ENCODE results near the gene LIN28B.
"Not testable (repeated sequence)": the region's sequence is repeated elsewhere in the genome, so short reads cannot be mapped to it uniquely, and the experiment has no call there.

Gene LIN28B

DNA sequence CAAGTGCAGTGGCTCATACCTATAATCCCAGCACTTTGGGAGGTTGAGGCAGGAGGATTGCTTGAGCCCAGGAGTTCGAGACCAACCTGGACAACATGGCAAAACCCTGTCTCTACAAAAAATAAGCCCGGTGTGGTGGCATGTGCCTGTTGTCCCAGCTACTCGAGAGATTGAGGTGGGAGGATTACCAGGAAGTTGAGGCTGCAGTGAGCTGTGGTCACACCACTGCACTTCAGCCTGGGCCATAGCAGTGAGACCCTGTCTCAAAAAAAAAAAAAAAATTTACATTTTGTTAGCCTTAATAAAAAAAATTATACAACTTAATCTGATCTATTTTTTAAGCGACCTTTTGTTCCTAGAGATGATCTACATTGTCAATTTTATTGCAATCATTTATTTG is 56.6 kb downstream of the LIN28B start:
- DNase-seq (ENCODE audit: low read depth), result not testable (repeated sequence)

DNA sequence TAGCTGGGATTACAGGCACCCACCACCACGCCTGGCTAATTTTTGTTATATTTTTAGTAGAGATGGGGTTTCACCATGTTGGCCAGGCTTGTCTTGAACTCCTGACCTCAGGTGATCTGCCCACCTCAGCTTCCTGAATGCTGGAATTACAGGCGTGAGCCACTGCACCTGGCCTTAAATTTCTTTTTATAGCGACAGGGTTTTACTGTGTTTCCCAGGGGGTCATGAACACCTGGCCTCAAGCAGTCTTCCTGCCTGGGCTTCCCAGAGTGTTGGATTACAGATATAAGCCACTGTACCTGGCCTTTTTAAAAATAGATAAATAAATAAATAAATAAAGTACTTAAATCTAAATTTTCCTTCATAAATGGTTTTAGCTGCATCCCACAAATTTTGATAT is 57.5 kb downstream of the LIN28B start:
- no peak for DNase-seq (ENCODE audit: low read depth)

DNA sequence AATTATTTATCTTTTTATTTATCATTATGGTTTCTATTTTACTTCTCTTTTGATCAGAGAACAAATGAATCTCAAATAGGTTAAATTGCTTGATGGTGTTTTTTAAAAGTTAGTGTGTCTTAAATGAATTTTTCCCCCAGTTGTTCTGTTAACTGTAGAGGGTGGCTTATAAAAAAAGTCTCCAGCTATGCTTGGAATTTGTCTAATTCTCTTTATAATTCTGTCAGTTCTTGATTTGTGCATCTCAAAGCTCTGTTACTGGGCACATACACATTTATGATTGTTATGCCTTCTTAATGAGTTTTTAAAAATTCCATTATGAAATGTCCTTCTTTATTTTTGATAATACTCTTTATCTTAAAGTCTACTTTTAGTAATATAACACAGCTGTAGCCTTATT is 58.0 kb downstream of the LIN28B start:
- DNase-seq (ENCODE audit: low read depth), result no peak

DNA sequence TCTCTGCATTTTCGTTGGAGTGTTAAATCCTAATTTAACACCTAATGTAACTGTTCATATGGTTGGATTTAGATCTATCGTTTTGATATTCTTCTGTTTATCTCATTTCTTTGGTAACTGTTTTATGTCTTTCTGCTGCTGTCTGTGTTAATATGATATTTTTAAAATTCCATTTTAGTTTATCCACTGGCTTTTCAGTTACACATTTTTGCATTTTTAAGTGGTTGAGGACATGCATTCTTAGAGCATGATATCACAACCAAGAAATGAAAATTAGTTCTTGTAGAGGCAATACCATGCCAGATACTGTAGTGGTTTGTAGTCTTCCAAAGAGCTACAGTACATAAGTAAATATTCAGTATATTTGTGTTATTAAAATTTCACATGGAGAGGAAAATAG is 58.6 kb downstream of the LIN28B start:
- peak; percentile 31 for DNase-seq (ENCODE audit: low read depth)

DNA sequence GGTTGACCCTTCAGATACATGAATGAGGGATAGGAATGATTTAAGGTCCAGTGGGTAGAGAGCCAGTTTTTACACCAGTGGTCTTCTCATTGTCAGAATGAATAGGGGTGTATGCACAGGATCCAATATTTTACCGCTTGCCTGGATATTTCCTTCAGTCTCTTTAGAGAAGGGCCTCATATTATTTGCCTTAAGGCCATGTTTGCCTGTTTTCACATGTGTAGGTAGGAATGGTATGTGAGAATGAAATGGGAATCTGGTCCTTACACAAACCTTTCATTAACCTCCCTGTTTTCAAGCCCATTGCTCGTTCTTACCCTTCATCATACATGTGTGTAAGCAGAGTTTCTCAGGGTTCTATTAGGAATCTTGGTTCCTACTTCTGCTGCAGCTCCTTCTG is 62.4 kb downstream of the LIN28B start:
- DNase-seq (ENCODE audit: low read depth), result no peak

DNA sequence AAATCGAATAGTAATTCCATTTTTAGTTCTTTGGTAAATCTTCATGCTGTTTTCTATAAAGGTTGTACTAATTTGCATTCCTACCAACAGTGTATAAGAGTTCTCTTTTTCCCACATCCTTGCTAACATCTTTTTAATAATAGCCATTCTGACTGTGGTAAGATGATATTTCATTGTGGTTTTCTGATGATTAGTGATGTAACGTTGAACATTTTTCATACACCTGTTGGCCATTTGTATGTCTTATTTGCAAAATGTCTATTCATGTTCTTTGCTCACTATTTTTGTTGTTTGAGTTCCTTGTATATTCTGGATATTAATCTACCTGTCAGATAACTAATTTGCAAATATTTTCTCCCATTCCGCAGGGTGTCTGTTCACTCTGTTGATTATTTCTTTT is 64.5 kb downstream of the LIN28B start:
- DNase-seq (ENCODE audit: low read depth), result no peak

DNA sequence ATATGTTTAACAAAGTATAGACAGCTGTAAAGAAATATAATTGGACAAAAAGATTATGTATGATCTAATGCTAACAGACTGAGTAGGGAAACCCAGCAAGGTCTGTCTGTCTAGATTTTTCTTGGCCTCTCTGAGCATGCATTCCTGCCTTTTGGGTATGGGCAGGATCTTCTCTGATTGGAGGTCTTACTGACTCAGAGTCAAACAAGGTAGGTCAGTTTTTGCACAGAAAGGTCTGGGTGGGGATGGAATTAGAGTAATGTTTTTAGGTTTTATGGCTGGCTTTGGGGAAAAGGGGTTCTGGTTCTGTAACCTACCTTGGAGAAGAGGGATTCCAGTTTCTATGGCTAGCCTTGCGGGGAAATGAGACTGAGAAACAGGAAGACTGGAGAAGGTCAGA is 65.5 kb downstream of the LIN28B start:
- DNase-seq (ENCODE audit: low read depth), result no peak

DNA sequence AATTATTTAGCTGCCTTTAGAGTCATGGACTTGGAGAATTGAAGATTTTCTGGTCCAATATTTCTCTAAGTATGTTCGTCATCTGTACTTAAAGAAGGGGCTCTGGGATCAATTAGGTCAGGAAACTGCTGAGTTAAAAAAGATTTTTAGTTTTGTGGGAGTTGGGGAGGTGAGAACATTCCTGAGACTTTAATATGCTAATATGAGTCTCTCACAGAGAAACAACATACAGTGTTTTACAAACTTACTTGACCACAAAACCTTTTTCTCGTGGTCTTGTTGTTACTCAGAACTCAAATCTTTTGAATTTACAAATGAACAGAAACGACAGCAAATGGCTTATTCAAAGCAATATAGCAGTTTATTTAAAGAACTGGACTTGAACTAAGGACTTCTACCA is 67.9 kb downstream of the LIN28B start:
- no peak for DNase-seq (ENCODE audit: low read depth)

DNA sequence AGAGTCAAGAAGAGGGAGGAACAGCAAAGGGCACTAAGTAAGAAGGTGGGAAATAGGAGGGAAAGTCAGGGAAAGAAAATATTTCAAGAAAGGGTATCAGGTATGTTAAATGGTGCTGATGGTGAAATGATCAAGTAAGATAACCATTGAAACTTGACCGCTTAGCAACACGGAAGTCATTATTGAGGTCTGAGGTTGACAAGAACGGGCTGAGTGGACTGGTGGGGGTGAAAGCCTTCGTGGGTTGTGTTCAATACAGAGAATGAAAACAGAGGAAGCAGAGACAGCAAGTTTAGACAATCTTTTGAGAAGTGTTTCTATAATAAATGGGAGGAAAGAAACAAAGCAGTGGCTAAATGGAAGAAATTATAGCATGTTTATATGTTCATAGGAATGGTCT is 72.0 kb downstream of the LIN28B start:
- DNase-seq (ENCODE audit: low read depth), result no peak

DNA sequence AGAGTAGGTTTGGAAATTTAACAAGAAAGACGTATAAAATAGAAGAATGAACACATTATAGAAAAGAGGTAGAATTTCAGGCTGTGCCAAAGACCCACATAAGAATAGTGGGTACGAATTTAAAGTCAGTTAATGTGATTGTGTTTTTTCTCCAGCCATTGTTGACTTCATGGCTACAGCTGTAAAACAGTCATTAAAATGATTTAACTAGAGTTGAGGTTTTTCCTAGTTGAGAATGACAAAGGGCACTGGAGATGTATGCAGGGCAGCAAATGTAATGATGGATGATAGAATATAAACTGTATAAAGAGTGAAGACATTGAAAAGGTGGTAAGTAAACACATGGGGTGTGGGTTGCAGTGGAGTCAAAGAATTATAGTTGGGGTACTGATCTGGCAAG is 72.7 kb downstream of the LIN28B start:
- DNase-seq (ENCODE audit: low read depth), result no peak

DNA sequence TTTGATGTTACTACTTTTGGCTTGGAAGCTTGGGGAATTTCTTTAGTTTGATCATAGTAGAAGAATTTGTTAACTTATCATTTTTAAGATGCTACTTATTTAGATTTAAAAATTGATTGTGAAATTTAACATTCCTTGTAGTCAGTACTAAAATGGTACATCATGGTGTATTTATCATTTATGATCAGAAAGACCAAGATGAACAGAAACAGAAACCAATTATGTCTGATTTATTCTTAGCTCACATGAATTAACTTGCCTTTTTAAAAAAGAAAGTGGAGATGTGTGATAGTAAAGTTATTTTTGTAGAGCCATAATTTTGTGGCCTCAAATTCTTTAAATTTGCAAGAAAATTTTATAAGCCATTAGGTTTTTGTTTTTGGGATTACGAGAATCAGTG is 77.6 kb downstream of the LIN28B start:
- DNase-seq (ENCODE audit: low read depth), result no peak

DNA sequence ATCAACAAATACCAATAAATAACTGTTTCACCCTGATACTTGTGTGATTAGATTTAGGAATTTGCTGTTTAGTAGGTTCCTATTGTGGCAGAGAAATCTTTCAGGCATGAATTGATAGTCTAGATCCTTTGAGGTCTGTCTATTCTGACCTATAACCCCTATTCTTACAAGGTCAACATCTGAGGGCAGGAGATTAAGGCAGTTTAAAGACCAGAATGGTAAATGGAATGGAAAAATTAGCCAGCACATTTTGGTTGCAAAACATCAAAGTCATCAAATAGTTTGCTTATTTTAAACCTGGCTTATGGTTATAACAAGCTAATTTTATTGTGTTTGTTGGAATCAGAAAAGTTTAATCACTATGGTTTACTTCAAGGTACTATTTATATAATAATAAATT is 78.4 kb downstream of the LIN28B start:
- no peak for DNase-seq (ENCODE audit: low read depth)

DNA sequence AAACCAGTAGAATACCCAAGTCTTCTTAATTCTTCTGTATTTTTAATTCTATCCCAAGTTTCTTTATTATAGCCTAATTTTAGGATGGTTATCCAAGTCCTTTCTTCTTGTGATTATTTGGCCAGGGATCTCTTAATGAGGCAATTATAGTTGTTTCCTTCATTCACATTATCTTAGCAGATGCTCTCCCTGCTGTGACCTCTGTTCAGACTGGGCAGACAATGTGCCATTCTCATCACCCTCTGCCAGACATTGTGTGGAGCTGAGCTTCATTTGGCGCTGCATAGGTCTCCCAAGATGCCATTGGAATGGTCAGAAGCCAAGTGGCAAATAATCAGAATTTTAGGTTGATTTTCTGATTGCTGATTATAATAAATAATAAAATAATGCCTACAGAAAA is 79.4 kb downstream of the LIN28B start:
- DNase-seq (ENCODE audit: low read depth), result no peak

DNA sequence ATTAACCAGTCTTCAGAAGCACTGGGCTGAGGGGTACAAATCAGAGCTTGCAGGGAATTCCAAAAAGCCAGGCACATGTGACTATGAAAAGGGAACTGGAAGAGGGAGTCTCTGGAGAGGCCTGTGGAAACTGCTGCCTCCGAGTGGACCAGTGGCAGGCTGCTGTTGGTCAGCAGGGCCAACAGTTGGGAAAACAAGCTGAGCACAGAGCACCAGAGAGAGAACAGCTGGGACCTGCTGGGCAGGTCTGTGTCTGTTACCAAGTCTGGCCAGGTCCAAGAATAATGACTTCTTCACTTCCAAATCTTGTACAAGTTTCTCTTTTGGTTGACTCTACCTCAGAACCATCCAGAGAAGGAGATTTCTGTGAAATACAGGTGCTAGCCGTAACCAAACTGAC is 81.4 kb downstream of the LIN28B start:
- no peak for DNase-seq (ENCODE audit: low read depth)

DNA sequence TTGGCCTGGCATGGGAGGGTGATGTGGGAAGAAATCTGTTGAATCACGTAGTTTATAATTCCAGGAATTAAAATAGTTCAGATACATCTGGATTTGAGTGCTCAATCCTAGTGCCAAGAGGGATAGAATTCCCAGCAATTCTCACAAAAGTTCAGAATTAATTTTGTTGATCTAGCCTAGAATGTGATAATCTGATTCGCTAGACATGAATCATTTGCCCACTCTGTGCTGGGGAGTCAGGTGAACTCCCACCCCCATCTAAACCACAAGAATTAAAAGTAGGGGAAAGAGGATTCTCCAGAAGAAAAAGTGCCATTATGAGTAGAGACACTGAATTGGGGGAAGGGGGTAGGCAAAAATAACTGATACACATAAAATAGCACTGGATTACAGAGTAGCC is 85.0 kb downstream of the LIN28B start:
- no peak for DNase-seq (ENCODE audit: low read depth)

DNA sequence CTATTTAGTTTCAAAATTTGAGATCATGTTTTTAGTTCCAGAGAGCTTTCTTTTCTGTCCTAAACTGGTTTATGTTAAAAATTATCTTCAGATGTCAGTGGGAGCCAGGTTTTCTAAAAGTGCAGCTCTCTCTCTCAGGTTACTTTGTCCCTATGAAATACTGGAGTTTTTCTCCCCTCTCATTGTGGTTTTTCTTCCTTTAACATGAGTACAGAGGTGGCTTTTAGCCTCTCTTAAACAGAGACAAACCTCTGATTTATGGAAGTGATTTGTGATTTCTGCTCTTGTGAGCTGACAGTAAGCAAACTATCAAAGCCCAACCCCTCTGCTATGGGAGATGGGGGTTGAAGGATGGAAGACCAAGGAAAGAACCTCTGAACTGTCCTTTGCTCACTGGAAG is 85.7 kb downstream of the LIN28B start:
- DNase-seq (ENCODE audit: low read depth), result no peak

DNA sequence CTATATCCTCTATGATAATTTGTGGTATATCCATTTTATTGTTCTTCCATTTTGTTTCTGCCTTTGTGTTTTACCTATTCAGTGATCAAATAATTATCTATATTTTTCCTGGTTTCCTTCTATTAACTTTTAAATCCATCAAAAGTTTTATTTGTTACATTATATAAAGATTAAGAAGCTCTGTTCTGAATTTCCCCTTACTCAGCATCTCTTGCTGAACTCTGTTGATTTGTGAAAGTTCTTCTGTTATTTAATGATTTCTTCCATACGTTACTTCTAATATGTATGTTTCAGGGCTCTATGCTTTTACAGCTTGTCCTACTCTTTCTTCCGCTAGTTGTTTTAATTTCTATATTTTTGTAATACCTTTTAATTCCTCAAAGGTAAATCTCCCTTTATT is 87.1 kb downstream of the LIN28B start:
- DNase-seq (ENCODE audit: low read depth), result no peak

DNA sequence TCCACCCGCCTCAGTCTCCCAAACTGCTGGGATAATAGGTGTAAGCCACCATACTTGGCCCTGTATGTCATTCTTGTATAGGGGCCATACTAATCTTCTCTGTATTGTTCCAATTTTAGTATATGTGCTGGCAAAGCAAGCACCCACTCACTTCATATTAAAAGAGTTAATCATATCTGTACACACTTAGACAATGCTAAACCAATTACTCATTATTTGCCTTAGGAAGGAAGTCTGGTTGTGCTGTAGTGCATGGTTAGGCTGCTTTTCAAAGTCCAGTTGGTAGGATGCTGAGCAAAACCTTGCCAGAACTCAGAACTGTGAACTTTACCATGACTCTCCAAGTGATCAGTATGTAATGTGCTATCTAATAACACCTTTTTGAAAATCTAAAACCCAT is 88.6 kb downstream of the LIN28B start:
- DNase-seq (ENCODE audit: low read depth), result no peak

DNA sequence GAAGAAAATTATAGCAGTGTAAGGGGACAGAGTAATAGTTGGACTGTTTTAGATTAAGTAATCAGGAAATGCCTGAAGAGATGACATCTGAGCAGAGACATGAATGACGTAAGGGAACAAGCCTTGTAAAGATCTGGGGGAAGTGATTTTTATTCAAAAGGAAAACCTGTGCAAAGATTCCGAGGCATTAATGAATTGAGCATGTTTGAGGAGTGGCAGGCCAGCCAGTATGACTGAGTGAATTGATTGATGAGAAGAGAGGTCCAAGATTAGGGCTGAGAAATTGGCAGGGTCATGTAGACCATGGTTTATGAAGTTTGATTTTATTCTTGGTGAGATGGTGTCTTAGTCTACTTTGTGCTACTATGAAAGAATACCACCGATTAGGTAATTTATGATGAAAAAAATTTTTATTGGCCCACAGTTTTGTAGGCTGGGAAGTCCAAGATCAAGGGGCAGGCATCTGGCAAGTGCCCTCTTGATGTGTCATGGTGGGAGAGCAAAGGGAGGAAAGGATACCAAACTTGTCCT is 95.1 kb downstream of the LIN28B start:
- DNase-seq (ENCODE audit: low read depth), result no peak

DNA sequence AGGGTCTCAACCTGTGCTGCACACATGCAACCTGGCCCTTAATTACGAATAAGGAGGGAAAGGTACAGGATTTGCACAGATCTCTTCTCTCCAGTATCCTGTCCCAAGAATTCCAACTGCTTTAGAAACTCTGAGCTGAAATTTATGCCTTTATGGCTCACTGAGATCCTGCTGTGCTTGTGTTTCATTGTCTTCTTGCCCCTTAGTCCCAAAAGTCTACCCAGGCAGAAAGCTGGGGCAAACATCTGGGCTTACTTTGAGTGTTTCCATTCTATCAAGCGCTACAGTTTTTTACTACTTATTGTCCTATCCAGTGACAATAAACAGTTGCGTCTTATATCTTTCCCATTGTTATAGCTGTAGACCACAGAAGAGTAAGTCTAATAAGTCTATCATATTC is 99.7 kb downstream of the LIN28B start:
- no peak for DNase-seq (ENCODE audit: low read depth)

DNA sequence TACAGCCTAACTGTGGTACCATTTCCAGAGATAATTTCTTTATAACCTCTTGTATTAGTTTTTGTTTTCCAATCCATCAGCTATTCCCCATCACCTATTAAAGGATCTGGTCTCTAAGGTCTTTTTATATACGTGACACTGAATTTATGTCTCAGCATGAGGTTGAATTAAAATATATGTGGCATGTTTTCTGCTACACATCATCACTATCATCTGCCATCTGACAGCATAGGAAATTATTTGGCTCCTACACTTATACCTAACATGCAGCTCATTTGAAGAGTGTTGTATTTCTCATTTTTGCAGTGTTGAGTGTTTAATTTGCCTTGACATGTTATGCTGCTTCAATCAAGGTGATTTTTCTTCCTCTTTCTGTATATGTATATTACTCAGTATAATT is 100.3 kb downstream of the LIN28B start:
- DNase-seq (ENCODE audit: low read depth), result no peak

DNA sequence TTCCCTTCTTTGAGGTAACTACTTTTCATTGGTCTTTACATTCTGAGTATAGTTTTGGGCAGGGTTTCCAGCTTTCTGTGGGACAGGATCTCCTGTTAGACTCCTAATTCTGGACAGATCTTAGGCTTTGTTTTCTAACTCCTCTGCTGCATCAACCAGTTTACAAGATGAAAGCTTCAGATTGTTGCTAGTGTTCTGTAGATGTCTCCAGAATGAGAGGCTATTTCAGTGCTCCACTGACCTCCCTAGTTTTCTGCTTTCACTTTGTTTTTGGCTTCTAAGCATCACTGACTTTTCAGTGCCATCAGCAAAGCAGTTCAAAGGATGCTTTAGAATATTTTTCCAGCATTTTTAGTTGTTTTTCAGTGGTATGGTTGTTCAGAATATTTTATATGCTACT is 101.4 kb downstream of the LIN28B start:
- no peak for DNase-seq (ENCODE audit: low read depth)

DNA sequence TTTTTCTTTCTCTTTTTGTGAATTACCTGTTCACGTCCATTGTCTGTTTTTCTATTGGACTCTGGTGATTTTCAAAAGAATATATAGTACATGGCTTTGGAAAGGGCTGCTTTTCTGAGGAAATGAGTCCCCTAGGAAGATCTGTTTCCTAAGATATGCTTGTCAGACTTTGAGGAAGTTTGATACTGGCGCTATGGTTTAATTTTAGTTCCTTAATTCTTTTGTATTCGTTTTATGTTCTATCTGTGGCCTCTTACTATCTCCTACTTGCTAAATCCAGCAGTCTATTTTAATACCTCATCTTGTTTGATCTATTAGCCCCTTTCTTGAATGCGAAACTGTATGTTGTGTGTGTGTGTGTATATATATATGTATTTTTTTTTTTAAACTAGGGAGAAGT is 101.9 kb downstream of the LIN28B start:
- no peak for DNase-seq (ENCODE audit: low read depth)

DNA sequence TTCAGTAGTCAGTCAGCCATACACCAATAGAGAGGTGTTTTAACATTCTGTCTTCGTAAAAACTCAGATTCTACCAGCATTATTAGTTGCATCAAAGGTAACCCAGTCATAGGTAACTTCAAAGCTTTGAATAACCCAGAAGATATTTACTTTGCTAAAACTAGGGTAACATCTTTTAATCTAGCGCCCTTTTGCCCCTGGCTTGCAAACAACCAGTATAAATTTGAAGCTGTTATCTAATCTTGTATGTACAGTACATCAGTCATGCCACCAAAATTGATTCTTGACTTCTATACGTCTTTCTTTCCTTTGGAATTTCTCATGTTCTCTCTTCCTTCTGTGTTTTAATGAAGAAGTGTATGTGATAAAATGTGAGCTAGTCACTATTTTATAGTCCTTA is 109.3 kb downstream of the LIN28B start:
- DNase-seq (ENCODE audit: low read depth), result no peak

DNA sequence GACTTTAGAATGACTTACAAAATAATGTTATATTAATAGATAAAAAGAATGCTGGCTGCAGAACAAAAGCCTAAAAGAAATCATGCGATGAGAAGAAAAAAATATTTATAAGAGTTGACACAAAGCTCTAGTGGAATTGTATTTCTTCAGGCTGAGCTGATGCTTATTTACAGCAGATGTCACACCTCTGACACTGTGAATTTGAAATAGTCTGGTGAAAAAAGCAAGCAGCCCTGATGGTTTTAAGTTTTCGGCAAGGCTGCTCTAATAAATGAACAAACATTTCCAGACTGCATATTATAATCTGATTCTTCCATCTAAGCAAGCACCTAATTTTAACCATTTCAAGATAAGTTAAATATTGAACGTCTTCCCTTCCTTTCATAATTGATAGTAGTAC is 109.9 kb downstream of the LIN28B start:
- no peak for DNase-seq (ENCODE audit: low read depth)
